ENCODE results near the gene NSMCE1.

- no peak for TF ChIP-seq CTCF (IDR thresholded peaks at IDR 0.05; ENCODE audit: low read depth, low read length)
- no peak for TF ChIP-seq EZH2phosphoT487 (IDR thresholded peaks at IDR 0.05; ENCODE audit: low read depth)
These were observed 47.6 kb downstream of the NSMCE1 start for GRCh38 chr16:27220991-27221390.
